Measurements from ENCODE around the gene AIP. TPM values are rescaled to one million over a fixed set of nuclear protein-coding genes. Genes with fewer than 3 reads are reported as not detected.

Gene AIP
- total and polyA plus RNA-seq, 2 of the 8 experiments (the other 6 are each of a cell fraction or from before 2014, with no cell fraction given), result 29.8 to 54.4 TPM

- no peak for TF ChIP-seq TAF7 (optimal IDR thresholded peaks at IDR 0.05; ENCODE audit: borderline replicate concordance, low read depth, low read length)
- TF ChIP-seq, protein P1, sequence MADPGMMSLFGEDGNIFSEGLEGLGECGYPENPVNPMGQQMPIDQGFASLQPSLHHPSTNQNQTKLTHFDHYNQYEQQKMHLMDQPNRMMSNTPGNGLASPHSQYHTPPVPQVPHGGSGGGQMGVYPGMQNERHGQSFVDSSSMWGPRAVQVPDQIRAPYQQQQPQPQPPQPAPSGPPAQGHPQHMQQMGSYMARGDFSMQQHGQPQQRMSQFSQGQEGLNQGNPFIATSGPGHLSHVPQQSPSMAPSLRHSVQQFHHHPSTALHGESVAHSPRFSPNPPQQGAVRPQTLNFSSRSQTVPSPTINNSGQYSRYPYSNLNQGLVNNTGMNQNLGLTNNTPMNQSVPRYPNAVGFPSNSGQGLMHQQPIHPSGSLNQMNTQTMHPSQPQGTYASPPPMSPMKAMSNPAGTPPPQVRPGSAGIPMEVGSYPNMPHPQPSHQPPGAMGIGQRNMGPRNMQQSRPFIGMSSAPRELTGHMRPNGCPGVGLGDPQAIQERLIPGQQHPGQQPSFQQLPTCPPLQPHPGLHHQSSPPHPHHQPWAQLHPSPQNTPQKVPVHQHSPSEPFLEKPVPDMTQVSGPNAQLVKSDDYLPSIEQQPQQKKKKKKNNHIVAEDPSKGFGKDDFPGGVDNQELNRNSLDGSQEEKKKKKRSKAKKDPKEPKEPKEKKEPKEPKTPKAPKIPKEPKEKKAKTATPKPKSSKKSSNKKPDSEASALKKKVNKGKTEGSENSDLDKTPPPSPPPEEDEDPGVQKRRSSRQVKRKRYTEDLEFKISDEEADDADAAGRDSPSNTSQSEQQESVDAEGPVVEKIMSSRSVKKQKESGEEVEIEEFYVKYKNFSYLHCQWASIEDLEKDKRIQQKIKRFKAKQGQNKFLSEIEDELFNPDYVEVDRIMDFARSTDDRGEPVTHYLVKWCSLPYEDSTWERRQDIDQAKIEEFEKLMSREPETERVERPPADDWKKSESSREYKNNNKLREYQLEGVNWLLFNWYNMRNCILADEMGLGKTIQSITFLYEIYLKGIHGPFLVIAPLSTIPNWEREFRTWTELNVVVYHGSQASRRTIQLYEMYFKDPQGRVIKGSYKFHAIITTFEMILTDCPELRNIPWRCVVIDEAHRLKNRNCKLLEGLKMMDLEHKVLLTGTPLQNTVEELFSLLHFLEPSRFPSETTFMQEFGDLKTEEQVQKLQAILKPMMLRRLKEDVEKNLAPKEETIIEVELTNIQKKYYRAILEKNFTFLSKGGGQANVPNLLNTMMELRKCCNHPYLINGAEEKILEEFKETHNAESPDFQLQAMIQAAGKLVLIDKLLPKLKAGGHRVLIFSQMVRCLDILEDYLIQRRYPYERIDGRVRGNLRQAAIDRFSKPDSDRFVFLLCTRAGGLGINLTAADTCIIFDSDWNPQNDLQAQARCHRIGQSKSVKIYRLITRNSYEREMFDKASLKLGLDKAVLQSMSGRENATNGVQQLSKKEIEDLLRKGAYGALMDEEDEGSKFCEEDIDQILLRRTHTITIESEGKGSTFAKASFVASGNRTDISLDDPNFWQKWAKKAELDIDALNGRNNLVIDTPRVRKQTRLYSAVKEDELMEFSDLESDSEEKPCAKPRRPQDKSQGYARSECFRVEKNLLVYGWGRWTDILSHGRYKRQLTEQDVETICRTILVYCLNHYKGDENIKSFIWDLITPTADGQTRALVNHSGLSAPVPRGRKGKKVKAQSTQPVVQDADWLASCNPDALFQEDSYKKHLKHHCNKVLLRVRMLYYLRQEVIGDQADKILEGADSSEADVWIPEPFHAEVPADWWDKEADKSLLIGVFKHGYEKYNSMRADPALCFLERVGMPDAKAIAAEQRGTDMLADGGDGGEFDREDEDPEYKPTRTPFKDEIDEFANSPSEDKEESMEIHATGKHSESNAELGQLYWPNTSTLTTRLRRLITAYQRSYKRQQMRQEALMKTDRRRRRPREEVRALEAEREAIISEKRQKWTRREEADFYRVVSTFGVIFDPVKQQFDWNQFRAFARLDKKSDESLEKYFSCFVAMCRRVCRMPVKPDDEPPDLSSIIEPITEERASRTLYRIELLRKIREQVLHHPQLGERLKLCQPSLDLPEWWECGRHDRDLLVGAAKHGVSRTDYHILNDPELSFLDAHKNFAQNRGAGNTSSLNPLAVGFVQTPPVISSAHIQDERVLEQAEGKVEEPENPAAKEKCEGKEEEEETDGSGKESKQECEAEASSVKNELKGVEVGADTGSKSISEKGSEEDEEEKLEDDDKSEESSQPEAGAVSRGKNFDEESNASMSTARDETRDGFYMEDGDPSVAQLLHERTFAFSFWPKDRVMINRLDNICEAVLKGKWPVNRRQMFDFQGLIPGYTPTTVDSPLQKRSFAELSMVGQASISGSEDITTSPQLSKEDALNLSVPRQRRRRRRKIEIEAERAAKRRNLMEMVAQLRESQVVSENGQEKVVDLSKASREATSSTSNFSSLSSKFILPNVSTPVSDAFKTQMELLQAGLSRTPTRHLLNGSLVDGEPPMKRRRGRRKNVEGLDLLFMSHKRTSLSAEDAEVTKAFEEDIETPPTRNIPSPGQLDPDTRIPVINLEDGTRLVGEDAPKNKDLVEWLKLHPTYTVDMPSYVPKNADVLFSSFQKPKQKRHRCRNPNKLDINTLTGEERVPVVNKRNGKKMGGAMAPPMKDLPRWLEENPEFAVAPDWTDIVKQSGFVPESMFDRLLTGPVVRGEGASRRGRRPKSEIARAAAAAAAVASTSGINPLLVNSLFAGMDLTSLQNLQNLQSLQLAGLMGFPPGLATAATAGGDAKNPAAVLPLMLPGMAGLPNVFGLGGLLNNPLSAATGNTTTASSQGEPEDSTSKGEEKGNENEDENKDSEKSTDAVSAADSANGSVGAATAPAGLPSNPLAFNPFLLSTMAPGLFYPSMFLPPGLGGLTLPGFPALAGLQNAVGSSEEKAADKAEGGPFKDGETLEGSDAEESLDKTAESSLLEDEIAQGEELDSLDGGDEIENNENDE (IDR thresholded peaks at IDR 0.05; ENCODE audit: insufficient replicate concordance, low read length), result no peak
Measured at GRCh38 chr11:67465189-67465510, 17.7 kb upstream of the AIP start (continued).

Data from H1 (cell line).